ENCODE measurements around the gene STIMATE. TPM values are rescaled to one million over a fixed set of nuclear protein-coding genes. Genes with fewer than 3 reads are reported as not detected.

The STIMATE gene
- polyA plus RNA-seq, 1 donor from 2014 or later, result 14.6 TPM

GRCh38 chr3:52810923-52811322, 86.4 kb downstream of the STIMATE start:
- H3K4me3 ChIP-seq (ENCODE audit: low read length), result no peak overlapping the region
- no peaks in the 10 kb centered on the region for H3K9me2 ChIP-seq (ENCODE audit: insufficient read depth, low read length)
- H3K27ac ChIP-seq (ENCODE audit: low read length), result no peak overlapping the region
- H3K79me2 ChIP-seq (replicated peaks; ENCODE audit: insufficient read depth, low read length), result no peaks in the 10 kb centered on the region
- no peaks in the 10 kb centered on the region for H4K20me1 ChIP-seq (ENCODE audit: insufficient read depth)
- no peaks in the 10 kb centered on the region for H3K9me3 ChIP-seq (ENCODE audit: low read length)
- no peak overlapping the region for H3K4me2 ChIP-seq (ENCODE audit: low read length)
- H3K9ac ChIP-seq (ENCODE audit: low read length), result no peak overlapping the region
- H3F3A ChIP-seq (ENCODE audit: insufficient read depth, low read length, poor library complexity, severe bottlenecking), result no peaks in the 10 kb centered on the region
- no peaks in the 10 kb centered on the region for H3K27me3 ChIP-seq (ENCODE audit: insufficient read depth, low read depth, low read length)
- TF ChIP-seq EP300 (conservative IDR thresholded peaks at IDR 0.05; ENCODE audit: poor library complexity, severe bottlenecking) (no peak), SMC3 (conservative IDR thresholded peaks at IDR 0.05; ENCODE audit: poor library complexity) (no peak), EZH2 (IDR thresholded peaks at IDR 0.05; ENCODE audit: borderline replicate concordance, insufficient read depth, low read length, poor library complexity, severe bottlenecking) (no peak), POLR2AphosphoS5 (IDR thresholded peaks at IDR 0.05) (no peak), TAF1 (IDR thresholded peaks at IDR 0.05; ENCODE audit: low read depth) (no peak), CTCF (IDR thresholded peaks at IDR 0.05; ENCODE audit: poor library complexity, severe bottlenecking) (no peak), RAD21 (conservative IDR thresholded peaks at IDR 0.05) (no peak), REST (IDR thresholded peaks at IDR 0.05; ENCODE audit: borderline replicate concordance) (no peak), MXI1 (conservative IDR thresholded peaks at IDR 0.05; ENCODE audit: poor library complexity, severe bottlenecking) (no peak)
- no peak overlapping the region for H2AFZ ChIP-seq (ENCODE audit: low read depth, low read length)
- H3K36me3 ChIP-seq (ENCODE audit: insufficient read depth, low read length), result no peaks in the 10 kb centered on the region

- Histone ChIP-seq H2AFZ (ENCODE audit: low read depth, low read length) (no peak overlapping the region), H3K4me3 (ENCODE audit: low read length) (no peak overlapping the region), H3K9ac (ENCODE audit: low read length) (no peak overlapping the region), H3F3A (ENCODE audit: insufficient read depth, low read length, poor library complexity, severe bottlenecking) (no peaks in the 10 kb centered on the region), H3K9me2 (ENCODE audit: insufficient read depth, low read length) (no peaks in the 10 kb centered on the region), H4K20me1 (ENCODE audit: insufficient read depth) (no peaks in the 10 kb centered on the region), H3K9me3 (ENCODE audit: low read length) (no peaks in the 10 kb centered on the region), H3K27ac (ENCODE audit: low read length) (no peak overlapping the region), H3K36me3 (ENCODE audit: insufficient read depth, low read length) (no peaks in the 10 kb centered on the region), H3K4me2 (ENCODE audit: low read length) (no peak overlapping the region), H3K79me2 (replicated peaks; ENCODE audit: insufficient read depth, low read length) (no peaks in the 10 kb centered on the region), H3K27me3 (ENCODE audit: insufficient read depth, low read depth, low read length) (no peaks in the 10 kb centered on the region)
- no peak for TF ChIP-seq EP300 (conservative IDR thresholded peaks at IDR 0.05; ENCODE audit: poor library complexity, severe bottlenecking)
- no peak for TF ChIP-seq POLR2AphosphoS5 (IDR thresholded peaks at IDR 0.05)
- no peak for TF ChIP-seq MXI1 (conservative IDR thresholded peaks at IDR 0.05; ENCODE audit: poor library complexity, severe bottlenecking)
- TF ChIP-seq RAD21 (conservative IDR thresholded peaks at IDR 0.05), result no peak
- no peak for TF ChIP-seq EZH2 (IDR thresholded peaks at IDR 0.05; ENCODE audit: borderline replicate concordance, insufficient read depth, low read length, poor library complexity, severe bottlenecking)
- no peak for TF ChIP-seq SMC3 (conservative IDR thresholded peaks at IDR 0.05; ENCODE audit: poor library complexity)
- TF ChIP-seq REST (IDR thresholded peaks at IDR 0.05; ENCODE audit: borderline replicate concordance), result no peak
- TF ChIP-seq TAF1 (IDR thresholded peaks at IDR 0.05; ENCODE audit: low read depth), result no peak
- TF ChIP-seq CTCF (IDR thresholded peaks at IDR 0.05; ENCODE audit: poor library complexity, severe bottlenecking), result no peak
Observed at GRCh38 chr3:52809662-52810377, 87.5 kb downstream of the STIMATE start.

Measured in neural cell (in vitro differentiated cells).